GM19324 (cell line): ENCODE data around the gene NHS.

Source experiments
- ATAC-seq: cut with Tn5 transposase; IDR thresholded peaks from one replicate; pipeline ENCODE4 v1.9.1; 2021; ENCODE audit warnings: mild to moderate bottlenecking, moderate library complexity; ENCODE audit not compliant: unreplicated experiment, low FRiP score

Gene NHS

GRCh38 chrX:17744896-17745523, 370.0 kb downstream of the NHS start:
- ATAC-seq = no peak

GRCh38 chrX:17747692-17748091, 372.7 kb downstream of the NHS start:
- ATAC-seq = no peak

DNA sequence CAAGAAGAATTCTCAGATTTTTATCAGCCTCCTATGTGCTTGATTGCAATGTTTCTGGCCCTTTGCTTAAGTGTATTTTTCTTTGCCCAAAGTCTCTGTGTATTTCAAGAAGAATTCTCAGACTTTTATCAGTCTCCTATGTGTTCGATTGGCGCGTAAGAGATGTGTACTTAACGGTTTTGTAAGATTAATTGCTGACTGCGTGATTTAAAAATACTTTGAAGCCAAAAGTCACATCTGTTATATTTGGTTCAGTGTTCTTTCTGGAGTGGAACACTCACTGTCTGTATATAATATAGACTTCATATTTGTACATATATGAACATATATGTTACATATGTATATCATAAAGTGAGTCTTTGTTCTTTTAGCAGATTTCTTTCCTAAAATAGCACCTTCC, 373.7 kb downstream of the NHS start:
- ATAC-seq = no peak

- no peak for ATAC-seq
Observed at GRCh38 chrX:17750436-17750835, 375.4 kb downstream of the NHS start.

- ATAC-seq = peak; percentile 71
Observed at GRCh38 chrX:17758382-17758781, 383.4 kb downstream of the NHS start.

DNA sequence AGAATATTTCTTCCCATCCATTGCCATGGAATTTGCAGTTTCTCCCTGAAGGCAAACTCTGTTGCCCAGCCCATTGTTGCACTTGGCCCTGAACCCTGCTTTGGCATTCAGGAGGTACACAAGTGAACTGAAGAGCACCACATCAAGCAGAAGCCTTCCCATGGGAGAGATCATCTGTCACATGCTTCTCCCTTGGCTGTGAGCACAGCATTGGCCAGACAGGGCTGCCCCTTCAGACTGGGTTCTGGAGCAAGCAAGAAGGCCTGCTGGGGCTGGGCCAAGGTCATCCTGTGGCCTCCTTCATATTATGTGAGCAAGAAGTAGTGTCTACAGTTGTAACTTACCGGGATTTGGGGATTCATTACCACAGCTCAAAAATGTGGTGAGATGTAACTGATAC, 385.0 kb downstream of the NHS start:
- ATAC-seq = no peak

DNA sequence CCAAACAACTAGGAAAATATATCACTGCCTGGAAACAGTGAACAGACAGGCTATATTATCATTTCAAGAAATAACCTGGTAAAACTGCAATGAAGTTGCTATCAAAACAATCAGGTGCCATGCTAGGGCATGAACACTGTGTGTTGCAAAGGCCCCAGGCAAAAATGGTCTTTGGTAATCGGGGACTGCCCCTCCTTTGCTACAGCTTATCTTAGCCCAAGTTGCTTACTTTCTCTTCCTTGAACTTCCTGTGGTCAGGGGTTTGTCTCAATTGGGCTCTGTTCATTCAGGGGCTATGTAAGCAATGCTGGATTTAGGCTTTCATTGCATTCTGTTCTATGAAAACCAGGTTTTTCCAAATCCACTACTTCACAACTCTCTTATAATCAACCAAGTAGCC, 392.7 kb downstream of the NHS start:
- no peak for ATAC-seq

DNA sequence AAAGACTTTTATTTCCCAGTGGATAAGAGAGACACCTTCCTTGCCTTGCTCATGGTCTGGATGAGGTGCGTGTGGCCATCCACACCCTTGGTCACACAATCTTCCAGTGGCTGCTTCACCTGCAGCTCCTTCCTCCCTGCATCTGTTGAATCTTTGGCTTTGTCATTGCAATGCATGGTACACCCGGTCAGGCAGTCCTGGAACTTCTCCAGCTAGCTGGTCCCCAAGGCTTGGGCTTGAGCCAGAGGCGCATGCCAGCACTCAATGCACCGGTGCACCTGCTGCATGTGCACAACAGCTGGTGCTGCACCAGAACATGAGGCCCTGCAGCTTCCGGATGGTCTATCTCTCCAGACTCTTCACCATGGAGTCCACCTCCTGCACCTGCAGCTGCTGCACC, 394.0 kb downstream of the NHS start:
- no peak for ATAC-seq

DNA sequence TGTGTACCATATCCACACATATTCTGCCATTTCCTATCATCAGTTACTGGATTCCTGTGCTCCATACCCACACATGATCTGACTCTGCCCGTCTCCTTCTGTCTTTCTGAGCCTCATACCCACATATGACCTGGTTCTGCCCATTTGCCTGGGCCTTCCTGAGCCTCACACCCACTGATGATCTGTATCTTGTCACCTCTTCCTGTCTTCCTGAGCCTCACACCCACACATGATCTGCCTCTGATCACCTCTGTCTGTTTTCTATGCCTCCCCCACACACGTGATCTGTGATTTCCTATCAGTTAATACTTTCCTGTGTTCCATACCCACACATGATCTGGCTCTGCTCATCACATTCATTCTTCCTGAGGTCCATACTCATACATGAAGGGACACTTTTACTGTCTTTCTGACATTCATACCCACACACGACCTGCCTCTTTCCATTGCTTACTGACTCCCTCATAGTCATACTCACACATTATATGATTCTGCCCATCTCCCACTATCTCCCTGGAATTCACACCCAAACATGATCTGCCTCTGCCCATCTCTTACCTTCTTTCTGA, 394.8 kb downstream of the NHS start:
- no peak for ATAC-seq

GRCh38 chrX:17773221-17773876, 398.3 kb downstream of the NHS start:
- no peak for ATAC-seq

GRCh38 chrX:17774053-17774452, 399.1 kb downstream of the NHS start:
- ATAC-seq = no peak

- ATAC-seq = no peak
Observed at GRCh38 chrX:17778997-17779396, 404.0 kb downstream of the NHS start.

GRCh38 chrX:17779434-17779833, 404.4 kb downstream of the NHS start:
- no peak for ATAC-seq
